ENCODE measurements around the gene GPS1.

- TF ChIP-seq CTCF (IDR thresholded peaks at IDR 0.05), result no peak
- TF ChIP-seq TEAD4 (IDR thresholded peaks at IDR 0.05; ENCODE audit: borderline replicate concordance, insufficient read depth), result no peak
- no peak for TF ChIP-seq ZBTB33 (IDR thresholded peaks at IDR 0.05; ENCODE audit: borderline replicate concordance, low read depth)
- TF ChIP-seq REST (IDR thresholded peaks at IDR 0.05; ENCODE audit: low read depth, low read length), result no peak
- TF ChIP-seq POLR2AphosphoS5 (IDR thresholded peaks at IDR 0.05; ENCODE audit: low read depth, low read length), result no peak
- no peak for TF ChIP-seq ELF1 (IDR thresholded peaks at IDR 0.05)
- TF ChIP-seq MAX (IDR thresholded peaks at IDR 0.05; ENCODE audit: low read depth), result no peak
- no peak for TF ChIP-seq MXI1 (IDR thresholded peaks at IDR 0.05; ENCODE audit: low read depth, low read length)
- no peak for TF ChIP-seq EZH2phosphoT487 (IDR thresholded peaks at IDR 0.05; ENCODE audit: borderline replicate concordance, low read depth)
- no peak for TF ChIP-seq EP300 (IDR thresholded peaks at IDR 0.05; ENCODE audit: borderline replicate concordance in 1 of 2, low read depth in 1 of 2, low read length in 1 of 2)
- no peak for TF ChIP-seq CHD2 (IDR thresholded peaks at IDR 0.05; ENCODE audit: low read length, partially characterized antibody)
- TF ChIP-seq JUND (IDR thresholded peaks at IDR 0.05), result no peak
Observed at GRCh38 chr17:82047379-82047778, 4.3 kb upstream of the GPS1 start.

All from SK-N-SH (cell line).